Mesenteric fat pad (tissue), 1 donor: ENCODE data around the gene ANKRD22. TPM values are rescaled to one million over a fixed set of nuclear protein-coding genes. Genes with fewer than 3 reads are reported as not detected.
"Not testable (repeated sequence)": the region's sequence is repeated elsewhere in the genome, so short reads cannot be mapped to it uniquely, and the experiment has no call there.

Experiments
- DNase-seq: peaks from one replicate; pipeline ENCODE4 v3.0.0-alpha.2; 2020; ENCODE audit warnings: low spot score
- total RNA-seq: library from RNA; stranded (reverse); fragmentation: NEBNext Ultra II Directional; extraction: Animal tissue kit (Norgen Biotek cat#: 25700); gene quantifications from one replicate; pipeline ENCODE4 v1.2.1, GENCODE V29; 2021
- donor health status: DM: yes; HTN: yes; CAD: no.

The ANKRD22 gene
- total RNA-seq, 1 donor from 2014 or later, result 0.80 TPM

GRCh38 chr10:88838766-88839350, 12.8 kb downstream of the ANKRD22 start:
- no peak for DNase-seq

GRCh38 chr10:88837632-88838031, 14.0 kb downstream of the ANKRD22 start:
- not testable (repeated sequence) for DNase-seq

GRCh38 chr10:88835910-88836221, 15.8 kb downstream of the ANKRD22 start:
- DNase-seq, result no peak

- no peak for DNase-seq
Observed at GRCh38 chr10:88835096-88835909, 16.3 kb downstream of the ANKRD22 start.

GRCh38 chr10:88833723-88834122, 17.9 kb downstream of the ANKRD22 start:
- no peak for DNase-seq

GRCh38 chr10:88833156-88833555, 18.5 kb downstream of the ANKRD22 start:
- DNase-seq, result no peak

- DNase-seq, result no peak
Observed at GRCh38 chr10:88832376-88832775, 19.3 kb downstream of the ANKRD22 start.

- no peak for DNase-seq
Observed at GRCh38 chr10:88831709-88832108, 19.9 kb downstream of the ANKRD22 start.

GRCh38 chr10:88830643-88831268, 20.9 kb downstream of the ANKRD22 start:
- DNase-seq, result no peak

GRCh38 chr10:88828310-88828709, 23.3 kb downstream of the ANKRD22 start:
- no peak for DNase-seq

GRCh38 chr10:88827671-88828070, 24.0 kb downstream of the ANKRD22 start:
- DNase-seq, result no peak

- DNase-seq, result no peak
Observed at GRCh38 chr10:88826388-88826787, 25.3 kb downstream of the ANKRD22 start.

GRCh38 chr10:88820748-88821401, 30.8 kb downstream of the ANKRD22 start:
- no peak for DNase-seq

GRCh38 chr10:88819290-88819689, 32.4 kb downstream of the ANKRD22 start:
- no peak for DNase-seq

GRCh38 chr10:88813200-88813599, 38.4 kb downstream of the ANKRD22 start:
- no peak for DNase-seq

- DNase-seq, result no peak
Observed at GRCh38 chr10:88810196-88810961, 41.3 kb downstream of the ANKRD22 start.

GRCh38 chr10:88809621-88810020, 42.0 kb downstream of the ANKRD22 start:
- no peak for DNase-seq

GRCh38 chr10:88805924-88806323, 45.7 kb downstream of the ANKRD22 start:
- DNase-seq, result no peak

GRCh38 chr10:88805361-88805760, 46.3 kb downstream of the ANKRD22 start:
- DNase-seq, result no peak

GRCh38 chr10:88804083-88804812, 47.4 kb downstream of the ANKRD22 start:
- no peak for DNase-seq

- no peak for DNase-seq
Observed at GRCh38 chr10:88803641-88804040, 48.0 kb downstream of the ANKRD22 start.
